HT-29 (cell line): ENCODE measurements around the gene NTM. TPM values are rescaled to one million over a fixed set of nuclear protein-coding genes. Genes with fewer than 3 reads are reported as not detected.

Source experiments
- DNase-seq: peaks from one replicate; pipeline ENCODE4 v3.0.0-alpha.2; 2015; ENCODE audit warnings: low spot score
- total RNA-seq: library from RNA; depleted of rRNA; stranded (reverse); fragments of >200 nt; shearing (Covaris generic); gene quantifications from 2 replicates; pipeline ENCODE4 v1.2.3, GENCODE V29; 2014

NTM gene
- total RNA-seq, 1 experiment from 2014 or later, result not detected

DNA sequence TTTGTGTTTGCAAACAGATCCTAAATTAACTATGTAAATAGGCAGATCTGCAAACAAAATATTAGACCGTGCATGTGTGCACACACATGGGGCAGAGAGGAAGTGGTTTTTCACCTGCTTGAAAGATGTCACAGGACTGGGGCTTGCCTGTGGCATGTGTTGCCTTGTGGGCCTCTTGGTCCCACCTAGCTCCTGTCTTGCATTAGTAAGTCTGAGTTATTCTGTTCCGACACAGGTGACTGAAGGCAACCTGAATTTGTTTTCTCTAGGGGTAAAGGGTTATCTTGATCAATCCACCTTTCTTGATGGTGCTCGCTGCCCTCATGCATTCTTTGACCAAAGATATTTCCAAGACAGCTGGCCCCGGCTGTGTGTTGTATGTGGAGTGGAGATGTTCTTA is 667.5 kb downstream of the NTM start:
- DNase-seq, result no peak

DNA sequence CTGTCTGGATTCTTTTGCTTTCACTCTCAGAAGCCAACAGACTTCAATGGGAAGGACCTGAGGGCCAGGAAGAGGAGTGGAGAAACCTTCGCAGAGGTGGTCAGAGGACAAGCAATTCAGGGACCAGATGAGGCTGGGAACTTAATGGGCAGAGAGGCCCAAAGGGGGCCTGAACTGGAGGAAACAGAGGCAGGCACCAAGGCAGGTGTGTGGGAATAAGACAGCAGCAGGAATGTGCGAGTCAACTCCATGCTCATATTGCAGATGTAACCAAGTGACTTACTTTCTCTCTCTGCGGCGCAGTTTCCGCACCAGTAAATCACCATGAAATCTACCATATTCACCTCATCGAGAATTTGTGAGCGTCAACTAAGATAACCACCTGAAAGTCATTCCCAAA is 669.1 kb downstream of the NTM start:
- no peak for DNase-seq

DNA sequence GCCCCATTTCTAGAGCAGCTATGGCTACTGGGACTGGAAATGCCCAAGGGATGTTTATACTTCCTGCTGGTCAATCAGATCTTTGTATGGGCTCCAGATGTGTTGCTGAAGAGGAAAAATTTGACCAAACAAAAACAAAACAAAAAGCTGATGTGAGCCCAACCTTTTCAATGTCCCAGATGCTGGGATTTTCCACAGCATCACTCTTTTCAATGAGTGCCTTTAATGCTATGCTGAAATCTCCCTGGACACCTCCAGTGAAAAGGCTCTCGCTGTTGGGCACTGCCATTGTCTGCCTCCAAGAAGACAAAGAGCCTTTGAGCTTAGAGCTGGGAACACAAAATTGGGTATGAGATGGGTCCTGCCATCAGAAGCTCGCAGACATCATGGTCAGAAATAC is 671.9 kb downstream of the NTM start:
- DNase-seq, result no peak

DNA sequence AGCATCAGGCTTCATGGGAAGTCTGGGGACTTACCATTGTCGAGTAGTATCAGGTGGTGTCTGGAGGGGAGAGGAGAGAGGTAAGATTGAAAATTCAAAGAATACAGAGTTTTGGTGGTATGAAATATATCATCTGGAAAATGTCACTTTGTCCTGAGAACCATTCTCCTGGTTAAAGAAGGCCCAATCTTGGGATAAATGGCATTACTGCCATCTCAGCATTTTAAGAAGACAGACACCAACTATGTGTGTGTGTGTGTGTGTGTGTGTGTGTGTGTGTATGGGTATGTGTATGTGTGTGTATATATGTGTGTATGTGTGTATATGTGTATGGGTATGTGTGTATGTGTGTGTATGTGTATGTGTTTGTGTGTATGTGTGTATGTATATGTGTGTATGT is 673.3 kb downstream of the NTM start:
- DNase-seq, result no peak

DNA sequence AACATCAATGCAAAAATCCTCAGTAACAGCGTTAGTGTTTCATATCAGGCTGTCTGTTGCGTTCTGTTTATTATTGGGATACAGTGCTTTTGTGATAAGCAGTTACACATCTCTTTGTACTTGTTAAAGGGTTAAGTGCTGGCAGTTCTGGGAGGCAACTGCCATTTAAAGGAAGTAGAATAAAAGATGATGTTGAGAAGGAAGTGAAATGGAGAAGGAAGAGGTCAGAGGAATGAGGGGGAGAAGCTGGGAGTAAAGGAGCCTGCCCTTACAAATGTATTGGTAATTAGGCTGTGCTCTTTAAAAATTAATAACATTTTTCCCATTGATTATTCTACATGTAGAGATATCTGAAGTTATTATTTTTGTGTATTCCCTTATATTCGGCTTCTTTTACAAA is 674.7 kb downstream of the NTM start:
- DNase-seq, result no peak

DNA sequence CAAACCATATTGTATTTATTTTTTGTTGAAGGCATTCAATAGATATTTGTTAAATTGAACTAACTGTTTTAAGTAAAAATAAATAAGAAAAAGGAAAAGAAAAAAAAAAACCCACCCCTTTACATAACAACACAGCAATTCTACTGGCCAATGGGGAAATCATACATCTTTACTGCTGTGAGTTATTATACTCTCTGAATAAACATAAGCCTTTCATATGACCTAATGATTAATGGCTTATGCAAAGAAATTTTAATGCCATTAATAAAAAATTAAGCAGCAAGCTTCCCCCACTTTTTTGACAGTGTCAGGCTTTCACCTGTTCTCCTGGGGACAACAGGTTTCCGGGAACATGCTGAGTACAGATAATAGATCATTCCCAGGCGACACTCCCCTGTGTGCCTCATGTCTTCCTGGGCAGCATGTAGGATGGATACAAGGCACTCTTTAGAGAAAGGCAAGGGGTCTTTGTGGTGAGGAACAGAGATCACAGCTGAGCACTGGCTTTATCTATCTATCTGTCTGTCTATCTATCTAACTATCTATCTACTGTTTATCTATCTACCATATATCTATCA is 676.0 kb downstream of the NTM start:
- DNase-seq, result no peak

DNA sequence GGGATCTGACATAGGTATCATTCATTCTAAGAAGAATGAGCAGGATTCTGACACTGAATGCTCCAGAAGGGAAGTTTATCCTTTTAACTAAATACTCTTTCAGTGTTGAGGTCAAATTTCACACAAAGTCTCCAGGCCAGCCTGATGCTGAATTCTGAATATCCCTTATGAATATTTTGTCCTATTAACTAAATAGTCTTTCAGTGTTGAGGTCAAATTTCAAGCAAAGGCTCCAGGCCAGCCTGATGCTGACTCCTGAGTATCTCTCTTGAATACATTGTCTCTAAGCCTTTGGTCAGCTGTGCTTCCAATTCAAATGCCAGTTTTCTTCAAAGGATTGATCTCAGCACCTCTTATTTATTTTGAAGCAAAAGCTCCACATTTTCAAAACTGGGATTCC is 676.8 kb downstream of the NTM start:
- DNase-seq, result no peak

DNA sequence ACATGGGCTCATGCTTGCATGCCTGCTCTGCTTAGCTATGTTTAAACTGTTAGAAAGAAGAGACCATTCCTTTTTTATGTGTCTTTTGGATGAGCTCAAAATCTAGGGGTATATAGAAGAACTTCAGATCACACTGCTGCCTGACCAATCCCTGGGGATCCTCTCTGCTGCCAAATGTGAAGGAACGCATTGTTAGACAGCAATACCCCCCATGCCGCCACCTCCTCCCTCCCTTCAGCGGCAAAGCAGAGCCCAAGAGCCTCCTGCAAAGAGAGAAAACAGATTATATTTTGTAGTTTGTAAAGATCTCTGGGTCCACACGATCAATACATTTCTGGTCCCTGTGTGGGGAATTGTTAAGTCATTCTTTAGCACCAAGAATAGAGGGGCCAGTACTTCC is 677.6 kb downstream of the NTM start:
- DNase-seq, result no peak

DNA sequence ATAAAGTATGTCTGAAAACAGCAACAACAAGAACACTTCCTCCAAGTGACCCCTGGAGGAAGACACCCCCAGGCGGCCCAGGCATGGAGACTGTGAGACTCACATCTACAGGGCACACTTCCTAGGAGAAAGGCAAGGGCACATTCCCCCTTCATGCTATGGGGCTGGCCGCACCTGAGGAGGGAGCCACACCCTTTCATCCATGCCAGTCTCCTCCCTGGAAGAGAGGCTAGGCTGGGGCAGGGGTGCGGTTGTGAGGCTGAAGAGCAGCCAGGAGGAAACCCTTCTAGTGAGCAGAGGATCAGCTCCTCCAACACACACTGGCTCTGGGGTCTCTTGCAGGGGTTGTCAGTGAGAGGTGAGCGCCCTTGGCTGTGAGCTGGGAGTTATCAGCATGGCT is 678.8 kb downstream of the NTM start:
- DNase-seq, result no peak

DNA sequence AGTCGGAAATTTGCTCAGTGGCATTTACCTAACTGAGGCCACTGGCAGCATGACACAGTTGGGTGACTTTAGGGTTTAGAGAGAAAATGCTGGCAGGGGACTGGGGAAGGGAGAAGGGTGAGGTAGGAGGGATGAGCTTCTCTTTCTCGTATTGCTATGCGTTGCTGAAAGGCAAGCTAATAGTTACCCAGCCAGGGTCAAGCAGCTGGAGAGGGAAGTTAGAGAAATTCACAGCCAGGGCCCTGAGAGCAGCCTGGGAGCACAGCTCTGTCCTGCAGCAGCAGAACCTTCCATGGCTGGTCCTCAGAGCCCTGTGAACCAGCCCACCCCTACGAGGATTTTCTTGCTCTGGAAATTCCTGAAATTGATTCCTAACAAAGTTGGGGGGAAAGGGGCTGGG is 679.6 kb downstream of the NTM start:
- DNase-seq, result no peak

DNA sequence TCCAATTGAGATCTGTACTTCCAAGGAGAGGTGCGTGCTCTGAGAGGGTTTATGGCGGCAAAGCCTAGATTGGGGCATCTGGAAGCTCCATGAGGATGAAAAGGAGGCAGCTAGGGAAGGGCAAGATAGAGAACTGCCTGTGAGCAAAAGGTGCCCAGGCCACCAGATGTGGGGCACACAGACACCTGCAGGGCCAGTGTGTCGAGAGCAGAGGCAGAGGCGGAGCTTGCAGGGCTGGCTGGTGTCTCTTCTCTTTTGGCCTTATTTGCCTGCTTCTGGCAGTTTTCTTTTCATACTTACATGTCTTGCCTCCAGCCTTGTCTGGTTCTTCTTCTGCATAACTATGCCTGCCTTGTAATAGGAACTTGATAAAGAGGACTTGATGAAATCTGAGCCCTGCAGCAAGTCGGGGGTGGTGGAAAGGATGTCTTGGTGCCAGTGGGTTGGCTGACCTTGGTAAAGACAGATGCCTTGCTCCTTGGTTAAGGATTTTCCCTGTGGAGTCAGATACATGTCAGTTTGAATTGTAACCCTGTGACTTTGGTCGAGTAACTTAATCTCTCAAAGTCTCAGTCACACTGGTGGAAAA is 680.3 kb downstream of the NTM start:
- DNase-seq, result no peak

DNA sequence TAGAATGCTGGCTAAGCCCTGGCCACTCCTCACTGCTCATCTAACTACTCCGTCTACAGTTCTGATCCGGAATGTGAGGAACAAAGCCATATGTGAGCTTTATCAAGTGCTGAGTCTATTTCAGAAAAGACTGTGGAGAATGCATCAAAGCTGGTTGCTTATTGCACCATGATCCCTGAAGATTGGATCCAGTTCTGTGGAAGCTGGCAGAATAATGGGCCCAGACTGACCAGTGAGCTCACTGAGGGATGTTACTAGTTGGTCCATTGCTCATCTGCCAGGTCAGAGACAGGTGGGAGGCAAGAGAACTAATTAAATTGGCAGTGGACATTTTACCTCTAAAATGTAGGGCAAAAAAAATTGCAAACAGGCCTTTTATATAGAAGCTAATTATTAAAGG is 681.3 kb downstream of the NTM start:
- no peak for DNase-seq

DNA sequence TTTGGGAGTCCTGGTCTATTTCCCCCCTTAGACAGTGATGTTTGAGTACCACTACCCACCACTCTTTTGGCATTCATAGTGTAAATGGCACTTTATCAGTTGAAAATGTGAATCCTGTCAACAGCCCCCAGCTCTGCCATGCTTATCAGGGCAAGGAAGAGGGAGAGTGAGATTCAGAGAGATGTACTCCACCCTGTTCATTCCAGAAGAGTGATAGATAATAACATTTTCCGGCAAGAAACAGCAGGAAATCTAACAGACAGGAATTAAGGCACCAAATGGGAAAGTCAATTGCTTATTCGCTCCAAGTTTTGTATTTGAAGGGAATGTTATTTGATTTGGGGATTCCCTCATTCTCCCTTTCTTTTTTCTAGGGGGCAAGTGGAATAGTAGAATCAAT is 681.9 kb downstream of the NTM start:
- no peak for DNase-seq

DNA sequence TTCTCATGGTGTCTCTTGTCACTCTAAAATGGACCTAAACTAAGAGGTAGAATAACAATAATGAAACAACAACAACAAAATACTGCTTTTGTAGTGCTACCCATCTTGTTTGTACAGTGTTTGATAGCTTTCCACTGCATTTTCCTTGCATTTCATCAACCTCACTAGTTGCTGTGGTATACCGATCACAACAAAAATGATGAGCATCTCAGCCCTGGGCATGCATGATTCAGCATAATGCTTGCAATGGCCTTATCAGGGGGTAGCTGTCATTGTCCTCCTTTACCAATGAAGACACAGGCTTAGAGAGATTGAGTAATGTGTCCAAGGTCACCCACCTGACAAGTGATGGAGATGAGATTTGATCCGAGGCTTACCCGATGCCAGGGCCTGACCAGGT is 682.5 kb downstream of the NTM start:
- DNase-seq, result no peak

DNA sequence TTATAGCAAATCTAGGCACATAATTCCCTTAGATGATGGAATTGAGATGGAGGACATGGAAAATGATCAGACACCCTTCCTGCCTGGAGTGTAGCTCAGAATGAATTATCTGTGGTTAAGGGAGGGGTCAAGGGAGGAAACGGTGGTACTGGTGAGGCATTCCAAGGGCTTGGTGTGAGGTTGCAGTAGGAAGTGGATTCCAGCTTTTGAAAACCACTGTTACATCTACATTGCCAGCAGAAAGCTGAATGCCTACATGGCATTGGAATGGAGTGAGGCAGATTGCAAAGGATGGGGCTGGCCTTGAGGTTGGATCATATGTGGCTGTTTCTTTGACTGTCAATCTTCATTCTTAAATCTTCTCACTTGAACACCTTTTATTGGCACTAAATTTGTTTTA is 684.4 kb downstream of the NTM start:
- no peak for DNase-seq

DNA sequence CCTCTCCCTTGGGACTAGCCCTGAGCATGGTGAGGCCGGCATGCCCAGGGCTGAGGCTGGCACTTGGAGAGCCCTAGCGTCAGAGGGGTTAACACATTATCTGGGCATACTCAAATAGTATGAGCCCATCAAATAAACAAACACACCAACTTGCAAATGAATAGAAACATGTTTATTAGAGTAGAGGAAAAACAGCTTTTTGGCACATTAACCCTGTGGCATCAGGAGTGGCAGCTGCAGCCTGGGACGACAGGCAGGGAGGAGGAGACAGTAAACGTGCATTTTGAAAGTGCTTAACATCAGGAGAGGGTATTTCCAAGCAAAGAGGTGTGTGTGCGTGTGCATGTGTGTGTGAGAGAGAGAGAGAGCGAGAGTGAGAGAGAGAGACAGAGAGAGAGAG is 684.9 kb downstream of the NTM start:
- no peak for DNase-seq

DNA sequence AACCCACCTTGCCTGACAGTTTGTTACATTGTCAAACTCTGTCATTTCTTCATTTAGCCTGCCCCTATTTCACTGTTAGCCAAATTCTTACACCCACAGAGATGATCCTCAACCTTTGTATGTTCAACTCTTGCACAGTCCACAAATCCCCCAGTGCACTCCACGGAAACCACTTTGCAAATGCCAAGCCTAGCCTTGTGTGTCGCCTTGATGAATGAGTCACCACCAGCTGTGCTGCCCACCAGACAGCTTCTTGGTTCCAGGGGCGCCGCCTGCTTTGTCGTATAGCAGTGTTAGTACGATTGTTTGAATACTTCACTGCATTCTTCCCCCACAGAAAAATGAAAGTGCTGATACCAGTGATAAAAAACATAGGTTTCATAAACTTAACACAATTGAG is 686.3 kb downstream of the NTM start:
- no peak for DNase-seq

DNA sequence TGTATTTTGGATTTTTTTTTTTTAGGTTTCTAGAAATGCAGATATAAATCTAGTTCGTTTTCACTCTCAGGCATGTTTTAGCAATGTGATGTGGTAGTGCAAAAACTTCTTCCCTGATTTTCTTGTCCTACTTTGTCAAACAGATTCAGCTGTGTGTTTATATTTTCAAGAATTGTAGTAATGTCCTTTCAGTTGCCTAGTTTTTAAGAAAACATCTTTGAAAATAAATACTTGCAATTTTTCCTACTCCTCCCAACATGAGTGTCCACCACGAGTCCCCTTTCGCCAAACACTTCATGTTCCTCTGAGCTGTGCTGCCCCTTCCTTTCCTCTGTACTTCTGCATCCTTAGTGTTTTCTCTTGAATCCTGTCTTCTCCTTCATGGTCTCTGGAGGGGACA is 686.9 kb downstream of the NTM start:
- DNase-seq, result no peak

DNA sequence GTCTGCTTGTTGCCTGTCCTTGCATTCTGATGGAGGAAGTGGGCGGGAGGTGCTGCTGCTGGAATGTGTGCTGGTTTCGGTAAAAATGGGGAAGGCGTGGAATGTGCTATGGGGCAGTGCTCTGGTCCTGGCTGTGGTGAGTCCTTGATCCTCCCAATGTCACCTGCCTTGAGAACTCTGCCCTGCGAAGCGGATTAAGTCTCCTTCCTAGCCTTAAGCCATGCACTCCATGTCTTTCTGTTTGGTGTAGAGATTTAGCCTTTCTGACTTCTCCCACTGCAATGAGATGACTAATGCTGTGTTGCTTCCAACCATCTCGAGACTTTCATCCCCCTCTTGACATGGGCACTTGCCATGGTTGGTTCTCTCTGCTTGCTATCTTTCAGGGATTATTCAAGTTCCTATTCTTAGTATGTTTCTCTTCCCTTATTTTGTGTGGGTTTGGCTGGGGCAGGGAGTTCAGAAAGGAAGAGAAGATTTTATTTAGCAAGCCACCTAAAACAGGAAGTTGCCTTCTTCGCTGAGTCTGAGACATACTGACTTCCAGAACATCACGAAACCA is 687.9 kb downstream of the NTM start:
- no peak for DNase-seq

DNA sequence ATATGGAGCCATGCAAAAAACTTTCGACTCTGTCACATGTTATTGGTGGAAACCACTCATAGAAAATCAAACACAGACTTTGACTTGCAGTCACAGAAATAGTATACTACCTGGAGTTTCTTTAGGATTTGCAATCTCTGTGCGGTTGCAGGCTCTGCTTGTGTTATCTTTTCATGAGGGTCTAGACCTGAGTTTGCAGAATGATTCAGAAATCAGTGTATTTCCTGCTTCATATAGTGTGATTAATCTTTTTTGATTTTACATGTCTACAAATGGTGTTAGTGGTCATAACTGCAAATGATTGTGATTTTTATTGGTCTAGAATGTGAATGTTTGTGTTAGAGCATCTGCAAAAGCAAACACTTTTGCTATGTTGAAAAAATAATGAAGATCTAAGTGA is 690.2 kb downstream of the NTM start:
- DNase-seq, result no peak

DNA sequence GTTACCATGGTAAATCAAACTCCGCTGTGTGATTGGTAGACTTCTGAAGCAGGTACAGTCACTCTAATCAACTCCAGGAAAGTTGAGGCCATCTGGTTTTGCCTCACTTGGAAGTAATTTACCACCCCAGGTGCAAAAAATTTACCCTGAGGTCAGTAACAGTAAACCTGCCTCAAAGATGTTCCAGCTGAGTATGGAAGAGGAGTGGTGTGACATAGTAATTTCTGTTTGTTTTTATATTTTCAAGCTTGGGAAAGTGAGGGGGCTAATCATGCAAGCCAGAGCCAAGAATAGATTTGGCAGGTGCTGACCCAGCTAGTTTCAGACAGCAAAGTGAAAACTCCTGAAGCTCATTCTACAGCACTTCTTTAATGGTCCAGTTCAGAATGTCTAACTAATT is 691.6 kb downstream of the NTM start:
- no peak for DNase-seq

DNA sequence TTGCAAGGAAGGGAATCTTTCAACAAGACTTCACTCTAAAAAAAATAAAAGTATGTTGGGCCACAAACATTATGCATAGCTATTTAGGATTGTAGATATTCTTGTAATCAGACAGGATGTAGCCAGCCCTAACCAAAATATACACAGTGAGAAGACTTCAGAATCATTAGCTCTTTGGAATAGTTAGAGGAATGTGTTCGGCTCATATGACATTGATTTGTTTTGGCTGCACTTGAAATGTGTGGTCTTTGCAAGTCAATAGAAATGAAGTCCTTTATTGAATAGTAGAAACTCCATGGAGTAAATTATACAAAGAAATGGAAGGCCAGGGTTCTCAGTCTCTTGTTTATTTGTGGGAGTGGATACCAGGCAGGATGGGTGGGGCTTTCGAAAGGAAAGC is 692.1 kb downstream of the NTM start:
- DNase-seq, result no peak

DNA sequence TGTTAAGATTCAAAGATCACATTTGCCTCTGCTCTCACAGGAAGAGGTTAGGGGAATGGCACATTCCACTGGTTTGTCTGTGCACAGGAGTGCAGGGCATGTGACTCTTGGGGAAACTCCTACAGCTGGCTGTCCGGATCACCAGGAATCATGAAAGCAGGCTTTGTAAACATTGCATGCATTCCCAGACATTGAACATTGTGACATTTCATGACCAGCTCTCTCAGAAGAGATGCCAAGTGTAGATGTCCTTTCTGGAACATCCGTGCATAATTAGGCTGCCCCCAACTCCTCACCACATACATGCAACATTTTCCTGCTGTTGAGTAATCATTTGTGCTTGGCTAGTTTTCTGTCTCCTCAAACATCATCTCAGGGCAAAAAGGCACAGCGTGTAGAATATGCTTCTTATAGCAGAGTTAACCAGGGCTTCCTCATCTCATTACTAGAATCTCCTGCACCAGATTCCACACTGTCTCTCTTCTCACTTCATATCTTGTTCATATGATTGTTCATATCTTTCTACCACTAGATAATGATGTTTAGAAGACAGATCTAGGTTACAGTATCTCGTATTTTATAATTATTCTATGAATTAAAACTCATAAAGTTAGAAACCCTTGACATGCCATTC is 694.7 kb downstream of the NTM start:
- DNase-seq, result no peak
